ENCODE data around the gene USP1. TPM values are rescaled to one million over a fixed set of nuclear protein-coding genes. Genes with fewer than 3 reads are reported as not detected.

Gene USP1
- polyA plus RNA-seq, 1 donor (not counting 4 experiments of a cell fraction or from before 2014, with no cell fraction given) = 12.0 TPM

GRCh38 chr1:62500210-62500609, 63.4 kb downstream of the USP1 start:
- dilution Hi-C loops (cut with MboI; ENCODE audit: extremely low pct_ligation_motif_present, low sequenced_read_pairs) = no loop called here
- no peak for FAIRE-seq

More at GRCh38 chr1:62500210-62500609, 63.4 kb downstream of the USP1 start:
- no peaks in the 10 kb centered on the region for H3K27me3 ChIP-seq (ENCODE audit: control insufficient read depth, extremely low read depth, insufficient read depth, low read length)
- H3K9me3 ChIP-seq (ENCODE audit: control insufficient read depth, low read depth, low read length) = no peaks in the 10 kb centered on the region
- H4K20me1 ChIP-seq (ENCODE audit: control insufficient read depth, extremely low read depth, insufficient read depth, low read length) = no peaks in the 10 kb centered on the region
- H3K4me1 ChIP-seq (ENCODE audit: control insufficient read depth, extremely low read depth, insufficient read depth, low read length) = no peaks in the 10 kb centered on the region
- no peak overlapping the region for H3K9ac ChIP-seq (ENCODE audit: control insufficient read depth, extremely low read depth, insufficient read depth, low read length)
- peaks cover 3 to 4% of the 10 kb centered on the region in 2 experiments for H3K36me3 ChIP-seq (ENCODE audit: control insufficient read depth in 2 of 2, extremely low read depth in 1 of 2, insufficient read depth in 2 of 2, low read length in 2 of 2)
- H3K4me3 ChIP-seq (ENCODE audit: control insufficient read depth in 2 of 3, extremely low read depth in 1 of 3, insufficient read depth in 2 of 3, low read depth in 1 of 3, low read length in 3 of 3) = no peak overlapping the region
- no peak for TF ChIP-seq EZH2 (IDR thresholded peaks at IDR 0.05; ENCODE audit: low read length)
- TF ChIP-seq, protein P1, sequence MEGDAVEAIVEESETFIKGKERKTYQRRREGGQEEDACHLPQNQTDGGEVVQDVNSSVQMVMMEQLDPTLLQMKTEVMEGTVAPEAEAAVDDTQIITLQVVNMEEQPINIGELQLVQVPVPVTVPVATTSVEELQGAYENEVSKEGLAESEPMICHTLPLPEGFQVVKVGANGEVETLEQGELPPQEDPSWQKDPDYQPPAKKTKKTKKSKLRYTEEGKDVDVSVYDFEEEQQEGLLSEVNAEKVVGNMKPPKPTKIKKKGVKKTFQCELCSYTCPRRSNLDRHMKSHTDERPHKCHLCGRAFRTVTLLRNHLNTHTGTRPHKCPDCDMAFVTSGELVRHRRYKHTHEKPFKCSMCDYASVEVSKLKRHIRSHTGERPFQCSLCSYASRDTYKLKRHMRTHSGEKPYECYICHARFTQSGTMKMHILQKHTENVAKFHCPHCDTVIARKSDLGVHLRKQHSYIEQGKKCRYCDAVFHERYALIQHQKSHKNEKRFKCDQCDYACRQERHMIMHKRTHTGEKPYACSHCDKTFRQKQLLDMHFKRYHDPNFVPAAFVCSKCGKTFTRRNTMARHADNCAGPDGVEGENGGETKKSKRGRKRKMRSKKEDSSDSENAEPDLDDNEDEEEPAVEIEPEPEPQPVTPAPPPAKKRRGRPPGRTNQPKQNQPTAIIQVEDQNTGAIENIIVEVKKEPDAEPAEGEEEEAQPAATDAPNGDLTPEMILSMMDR (optimal IDR thresholded peaks at IDR 0.05 in 1 of 3, IDR thresholded peaks at IDR 0.05 in 1 of 3, conservative IDR thresholded peaks at IDR 0.05 in 1 of 3; ENCODE audit: extremely low read depth in 1 of 3, insufficient read depth in 2 of 3, low read length in 3 of 3) = no peak
- H3K4me2 ChIP-seq (ENCODE audit: control insufficient read depth, extremely low read depth, insufficient read depth, low read depth, low read length) = no peak overlapping the region
- H3K79me2 ChIP-seq (ENCODE audit: control insufficient read depth, insufficient read depth, low read length) = no peaks in the 10 kb centered on the region
- DNase-seq (ENCODE audit: low read depth, low spot score) = no peak
- H2AFZ ChIP-seq (ENCODE audit: control insufficient read depth, low read length) = no peak overlapping the region
- no peaks in the 10 kb centered on the region for H3K9me1 ChIP-seq (ENCODE audit: control insufficient read depth, extremely low read depth, insufficient read depth, low read length)
- H3K27ac ChIP-seq (ENCODE audit: control insufficient read depth, insufficient read depth, low read length) = no peak overlapping the region

Other genes starting within 250 kb of the USP1 start
- gene L1TD1, start 242.2 kb upstream of the USP1 start, polyA plus RNA-seq = 0.12 to 0.24 TPM (median 0.20 TPM) in 3 replicates
- gene KANK4, start 117.6 kb upstream of the USP1 start, polyA plus RNA-seq = 0.92 to 8.5 TPM (median 2.1 TPM) in 3 replicates
- not detected in 3 replicates for gene ANGPTL3, start 160.5 kb downstream of the USP1 start, polyA plus RNA-seq